ENCODE measurements around the gene LRRC4B.
"Not testable (repeated sequence)": the region's sequence is repeated elsewhere in the genome, so short reads cannot be mapped to it uniquely, and the experiment has no call there.

The LRRC4B gene

GRCh38 chr19:50590191-50590590 is 22.0 kb upstream of the LRRC4B start:
- Mint-ChIP-seq H3K4me3 (no peak overlapping the region), H3K4me1 (ENCODE audit: low read depth) (no peaks in the 10 kb centered on the region), H3K27ac (no peak overlapping the region), H3K36me3 (ENCODE audit: low read depth) (no peaks in the 10 kb centered on the region), H3K27me3 (peaks cover 2% of the 10 kb centered on the region), H3K9me3 (no peaks in the 10 kb centered on the region)
- intact Hi-C loops (cut with micrococcal nuclease) = no loop called here

- H3K36me3 Mint-ChIP-seq (ENCODE audit: low read depth); H3K27ac Mint-ChIP-seq; H3K4me1 Mint-ChIP-seq (ENCODE audit: low read depth); H3K4me3 Mint-ChIP-seq; intact Hi-C loops (cut with micrococcal nuclease); H3K9me3 Mint-ChIP-seq: not testable (repeated sequence)
- H3K27me3 Mint-ChIP-seq = peaks cover 11% of the 10 kb centered on the region
Measured at GRCh38 chr19:50581795-50582660, 13.8 kb upstream of the LRRC4B start.

- peaks cover 13% of the 10 kb centered on the region for H3K27me3 Mint-ChIP-seq
- H3K4me1 Mint-ChIP-seq (ENCODE audit: low read depth) = no peaks in the 10 kb centered on the region
- H3K36me3 Mint-ChIP-seq (ENCODE audit: low read depth) = no peaks in the 10 kb centered on the region
- H3K9me3 Mint-ChIP-seq = no peaks in the 10 kb centered on the region
- intact Hi-C loops (cut with micrococcal nuclease) = no loop called here
- H3K27ac Mint-ChIP-seq = no peak overlapping the region
- H3K4me3 Mint-ChIP-seq = no peak overlapping the region
Measured at GRCh38 chr19:50580970-50581634, 12.9 kb upstream of the LRRC4B start.

GRCh38 chr19:50580240-50580639 is 12.0 kb upstream of the LRRC4B start:
- H3K36me3 Mint-ChIP-seq (ENCODE audit: low read depth) = no peaks in the 10 kb centered on the region
- no peaks in the 10 kb centered on the region for H3K4me1 Mint-ChIP-seq (ENCODE audit: low read depth)
- H3K27ac Mint-ChIP-seq = no peak overlapping the region
- H3K9me3 Mint-ChIP-seq = no peaks in the 10 kb centered on the region
- intact Hi-C loops (cut with micrococcal nuclease) = no loop called here
- H3K27me3 Mint-ChIP-seq = peaks cover 15% of the 10 kb centered on the region
- no peak overlapping the region for H3K4me3 Mint-ChIP-seq

GRCh38 chr19:50576769-50577168 is 8.5 kb upstream of the LRRC4B start:
- H3K4me1 Mint-ChIP-seq (ENCODE audit: low read depth); intact Hi-C loops (cut with micrococcal nuclease); H3K4me3 Mint-ChIP-seq; H3K9me3 Mint-ChIP-seq; H3K36me3 Mint-ChIP-seq (ENCODE audit: low read depth); H3K27ac Mint-ChIP-seq: not testable (repeated sequence)
- peaks cover 26% of the 10 kb centered on the region for H3K27me3 Mint-ChIP-seq

- Mint-ChIP-seq H3K4me3 (no peak overlapping the region), H3K36me3 (ENCODE audit: low read depth) (no peaks in the 10 kb centered on the region), H3K4me1 (ENCODE audit: low read depth) (no peaks in the 10 kb centered on the region), H3K9me3 (no peaks in the 10 kb centered on the region), H3K27ac (no peak overlapping the region), H3K27me3 (peaks cover 44% of the 10 kb centered on the region)
- intact Hi-C loops (cut with micrococcal nuclease) = no loop called here
Measured at GRCh38 chr19:50573741-50574461, 5.7 kb upstream of the LRRC4B start.

- H3K4me3 Mint-ChIP-seq = no peak overlapping the region
- H3K36me3 Mint-ChIP-seq (ENCODE audit: low read depth) = no peaks in the 10 kb centered on the region
- no peaks in the 10 kb centered on the region for H3K4me1 Mint-ChIP-seq (ENCODE audit: low read depth)
- peaks cover 51% of the 10 kb centered on the region for H3K27me3 Mint-ChIP-seq
- no peak overlapping the region for H3K27ac Mint-ChIP-seq
- intact Hi-C loops (cut with micrococcal nuclease) = no loop called here
- no peaks in the 10 kb centered on the region for H3K9me3 Mint-ChIP-seq
Measured at GRCh38 chr19:50570997-50571396, 2.8 kb upstream of the LRRC4B start.

GRCh38 chr19:50569938-50570540 is 1.8 kb upstream of the LRRC4B start:
- intact Hi-C loops (cut with micrococcal nuclease) = no loop called here
- no peaks in the 10 kb centered on the region for H3K9me3 Mint-ChIP-seq
- H3K27ac Mint-ChIP-seq = no peak overlapping the region
- H3K27me3 Mint-ChIP-seq = peaks cover 60% of the 10 kb centered on the region
- H3K4me1 Mint-ChIP-seq (ENCODE audit: low read depth) = no peaks in the 10 kb centered on the region
- no peaks in the 10 kb centered on the region for H3K36me3 Mint-ChIP-seq (ENCODE audit: low read depth)
- no peak overlapping the region for H3K4me3 Mint-ChIP-seq

- no peaks in the 10 kb centered on the region for H3K36me3 Mint-ChIP-seq (ENCODE audit: low read depth)
- no peak overlapping the region for H3K27ac Mint-ChIP-seq
- H3K9me3 Mint-ChIP-seq = no peaks in the 10 kb centered on the region
- H3K27me3 Mint-ChIP-seq = peaks cover 67% of the 10 kb centered on the region
- no peak overlapping the region for H3K4me3 Mint-ChIP-seq
- intact Hi-C loops (cut with micrococcal nuclease) = no loop called here
- H3K4me1 Mint-ChIP-seq (ENCODE audit: low read depth) = no peaks in the 10 kb centered on the region
Measured at GRCh38 chr19:50568728-50569698, 778 bp upstream of the LRRC4B start.

- Mint-ChIP-seq H3K27ac (no peak overlapping the region), H3K27me3 (peaks cover 75% of the 10 kb centered on the region)
- intact Hi-C loops (cut with micrococcal nuclease) = no loop called here
Measured at GRCh38 chr19:50567052-50567841, 988 bp downstream of the LRRC4B start.

GRCh38 chr19:50565984-50566903 is 2.0 kb downstream of the LRRC4B start:
- Mint-ChIP-seq H3K4me1 (ENCODE audit: low read depth) (no peaks in the 10 kb centered on the region), H3K27ac (no peak overlapping the region), H3K4me3 (no peak overlapping the region), H3K27me3 (peaks cover 70% of the 10 kb centered on the region), H3K36me3 (ENCODE audit: low read depth) (no peaks in the 10 kb centered on the region), H3K9me3 (no peaks in the 10 kb centered on the region)
- intact Hi-C loops (cut with micrococcal nuclease) = no loop called here

More at GRCh38 chr19:50567052-50567841, 988 bp downstream of the LRRC4B start:
- no peaks in the 10 kb centered on the region for H3K4me1 Mint-ChIP-seq (ENCODE audit: low read depth)
- H3K9me3 Mint-ChIP-seq = no peaks in the 10 kb centered on the region
- no peak overlapping the region for H3K4me3 Mint-ChIP-seq
- no peaks in the 10 kb centered on the region for H3K36me3 Mint-ChIP-seq (ENCODE audit: low read depth)

Measured in dendritic cell treated with granulocyte-macrophage colony-stimulating factor and Interleukin-4, amounts not matched to agents 40 ng/mL and 50 ng/mL, for 4 days (primary cell).